HG02870 (cell line): ENCODE data around the gene FSD2.
A peak's percentile ranks its signal among the peaks of the same experiment; 100 is the strongest.
"Not testable (repeated sequence)": the region's sequence is repeated elsewhere in the genome, so short reads cannot be mapped to it uniquely, and the experiment has no call there.

ENCODE experiments used
- ATAC-seq: cut with Tn5 transposase; IDR thresholded peaks from one replicate; pipeline ENCODE4 v1.9.1; 2021; ENCODE audit warnings: mild to moderate bottlenecking, moderate library complexity; ENCODE audit not compliant: unreplicated experiment

FSD2 gene

DNA sequence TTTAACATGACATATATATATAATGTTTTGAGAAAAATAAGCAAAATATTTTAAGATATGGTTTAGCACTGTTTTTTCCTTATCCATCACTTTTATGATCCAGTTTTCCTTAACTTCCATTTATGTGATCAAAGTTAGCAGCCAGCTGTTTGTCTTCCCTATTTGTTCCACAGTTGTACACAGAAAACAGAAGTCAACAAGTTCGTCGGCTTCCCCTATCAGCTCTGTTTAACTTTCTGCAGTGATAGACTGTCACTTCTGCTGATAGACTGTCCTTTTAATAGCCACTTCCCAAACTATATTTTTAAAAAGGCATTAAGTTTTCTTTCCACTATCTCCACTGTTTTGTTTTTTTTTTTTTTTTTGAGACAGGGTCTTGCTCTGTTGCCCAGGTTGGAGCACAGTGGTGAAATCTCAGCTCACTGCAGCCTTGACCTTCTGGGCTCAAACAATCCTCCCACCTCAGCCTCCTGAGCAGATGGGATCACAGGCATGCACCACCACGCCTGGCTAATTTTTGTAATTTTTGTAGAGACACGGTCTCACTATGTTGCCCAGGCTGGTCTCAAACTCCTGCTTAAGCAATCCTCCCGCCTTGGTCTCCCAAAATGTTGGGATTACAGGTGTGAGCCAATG is 7.2 kb downstream of the FSD2 start:
- ATAC-seq: no peak

DNA sequence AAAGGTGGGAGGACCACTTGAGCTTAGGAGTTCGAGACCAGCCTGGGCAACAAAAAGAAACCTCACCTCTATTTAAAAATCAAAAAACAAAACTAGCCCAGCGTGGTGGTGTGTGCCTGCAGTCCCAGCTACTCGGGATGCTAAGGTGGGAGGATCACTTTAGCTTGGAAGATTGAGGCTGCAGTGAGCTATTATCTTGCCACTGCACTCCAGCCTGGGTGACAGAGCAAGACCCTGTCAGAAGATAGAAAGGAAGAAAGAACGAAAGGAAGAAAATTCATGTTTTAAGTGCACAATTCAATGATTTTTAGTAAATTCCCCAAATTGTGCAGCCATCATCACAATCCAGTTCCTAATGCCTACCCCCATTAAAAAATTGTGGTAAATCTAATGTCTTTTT is 7.8 kb downstream of the FSD2 start:
- no peak for ATAC-seq

DNA sequence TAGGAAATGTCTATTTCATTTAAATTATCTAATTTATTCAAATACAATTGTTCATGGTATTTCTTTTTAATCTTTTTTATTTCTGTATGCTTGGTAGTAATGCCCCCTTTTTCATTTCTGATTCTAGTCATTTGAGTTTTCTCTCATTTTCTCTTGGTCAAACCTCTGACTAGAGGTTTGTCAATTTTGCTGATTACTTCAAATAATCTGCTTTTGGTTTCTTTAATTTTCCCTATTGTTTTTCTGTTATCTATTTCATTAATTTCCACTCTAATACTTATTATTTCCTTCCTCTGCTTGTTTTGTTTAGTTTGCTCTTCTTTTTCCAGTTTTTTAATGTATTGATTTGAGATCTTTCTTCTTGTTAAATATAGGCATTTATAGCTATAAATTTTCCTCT is 12.1 kb downstream of the FSD2 start:
- ATAC-seq: no peak

DNA sequence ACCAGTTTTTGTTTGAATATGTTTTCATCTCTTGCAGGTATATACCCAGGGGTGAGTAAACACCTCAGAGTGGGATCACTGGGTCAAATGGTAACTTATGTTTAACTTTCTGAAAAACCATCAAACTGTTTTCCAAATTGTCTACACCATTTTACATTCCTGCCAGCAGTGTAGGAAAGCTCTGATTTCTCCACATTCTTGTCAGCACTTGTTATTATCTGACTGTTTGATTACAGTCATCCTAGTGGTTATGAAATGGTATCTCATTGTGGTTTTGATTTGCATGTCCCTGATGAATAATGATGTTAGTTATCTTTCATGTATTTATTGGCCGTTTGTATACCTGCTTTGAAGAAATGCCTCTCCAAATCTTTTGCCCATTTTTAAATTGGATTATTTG is 13.8 kb downstream of the FSD2 start:
- ATAC-seq: no peak

DNA sequence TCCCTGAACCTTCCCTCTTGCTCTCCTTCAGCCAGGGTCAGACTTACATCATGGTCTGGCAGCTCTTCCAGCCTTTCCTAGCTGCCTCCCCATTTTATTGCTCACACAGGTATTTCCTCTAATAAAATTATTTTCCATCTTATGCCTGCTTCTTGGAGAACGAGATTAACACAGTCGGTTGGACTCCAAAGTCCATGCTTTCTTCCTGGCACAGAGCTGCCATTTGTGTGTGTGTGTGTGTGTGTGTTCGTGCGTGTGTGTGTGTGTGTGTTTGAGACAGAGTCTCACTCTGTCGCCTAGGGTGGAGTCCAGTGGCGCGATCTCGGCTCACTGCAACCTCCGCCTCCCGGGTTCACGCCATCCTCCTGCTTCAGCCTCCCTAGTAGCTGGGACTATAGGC is 15.5 kb downstream of the FSD2 start:
- no peak for ATAC-seq

DNA sequence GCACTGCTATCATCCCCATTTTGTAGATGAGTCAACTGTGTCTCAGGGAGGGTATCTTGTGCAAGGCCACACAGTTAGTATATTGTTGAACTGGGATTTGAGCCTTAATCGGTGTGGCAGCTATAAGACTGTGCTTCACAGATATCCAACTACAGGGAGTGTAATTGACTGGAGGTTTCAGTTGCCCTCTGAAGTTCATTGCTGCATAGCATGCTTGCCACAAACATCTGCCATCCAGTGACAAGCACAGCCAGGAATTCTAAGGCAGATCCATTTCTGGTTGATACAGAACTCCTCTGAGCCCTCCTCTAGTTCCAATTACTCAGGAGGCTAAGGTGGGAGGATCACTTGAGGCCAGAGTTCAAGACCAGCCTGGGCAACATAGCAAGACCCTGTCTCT is 16.4 kb downstream of the FSD2 start:
- ATAC-seq: no peak

DNA sequence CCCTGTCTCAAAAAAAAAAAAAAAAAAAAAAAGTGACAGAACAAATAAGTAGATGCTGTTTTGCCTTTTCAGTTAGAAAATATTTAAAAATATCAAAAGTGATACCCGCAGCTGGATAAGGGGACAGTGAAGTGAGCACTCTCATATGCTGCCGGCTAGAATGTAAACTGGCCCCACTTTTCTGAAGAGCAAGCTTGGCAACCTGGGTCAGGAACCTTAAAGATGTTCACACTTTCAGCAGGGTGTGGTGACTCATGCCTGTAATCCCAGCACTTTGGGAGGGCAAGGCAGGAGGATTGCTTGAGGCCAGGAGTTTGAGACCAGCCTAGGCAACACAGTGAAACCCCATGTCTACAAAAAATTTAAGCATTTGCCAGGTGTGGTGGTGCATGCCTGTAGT is 17.4 kb downstream of the FSD2 start:
- no peak for ATAC-seq

DNA sequence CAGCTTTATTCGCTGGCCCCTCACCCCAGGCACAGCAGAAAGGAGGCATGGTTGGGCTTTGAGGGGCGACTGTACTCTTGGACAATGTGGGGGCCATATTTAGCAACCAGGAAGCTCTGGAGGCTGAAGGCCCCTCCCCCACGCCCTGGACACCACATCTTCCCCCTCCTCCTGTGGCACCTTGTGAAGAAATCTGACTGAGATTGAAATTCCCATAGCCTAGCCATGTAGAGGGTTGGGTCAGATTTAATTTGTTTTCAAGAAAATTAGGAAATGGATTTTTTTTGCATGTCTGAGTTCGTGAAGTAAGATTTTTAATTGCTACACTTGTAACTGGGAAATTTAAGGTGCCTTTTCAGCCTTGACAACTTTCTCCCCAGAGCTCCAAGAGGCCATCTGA is 24.5 kb downstream of the FSD2 start:
- ATAC-seq: no peak

DNA sequence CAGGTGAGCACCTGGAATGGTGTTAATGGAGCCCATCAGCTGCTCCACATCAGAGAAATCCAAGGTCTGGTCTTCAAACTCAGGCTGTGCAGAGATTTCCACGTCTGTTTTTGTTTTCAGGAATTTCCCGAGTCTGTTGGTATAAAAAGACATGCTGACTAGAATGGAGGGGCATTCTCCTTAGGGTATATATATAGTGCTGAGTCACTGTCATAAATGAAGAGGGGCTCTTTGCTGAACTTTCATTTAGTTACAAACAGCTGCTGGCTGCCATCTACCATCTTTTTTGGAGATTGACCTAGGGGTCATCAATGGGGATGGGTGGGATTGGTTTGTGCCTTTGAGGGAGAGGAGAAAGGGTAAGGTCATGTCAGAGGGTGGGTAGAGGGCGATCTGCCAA is 27.1 kb downstream of the FSD2 start:
- ATAC-seq: no peak

DNA sequence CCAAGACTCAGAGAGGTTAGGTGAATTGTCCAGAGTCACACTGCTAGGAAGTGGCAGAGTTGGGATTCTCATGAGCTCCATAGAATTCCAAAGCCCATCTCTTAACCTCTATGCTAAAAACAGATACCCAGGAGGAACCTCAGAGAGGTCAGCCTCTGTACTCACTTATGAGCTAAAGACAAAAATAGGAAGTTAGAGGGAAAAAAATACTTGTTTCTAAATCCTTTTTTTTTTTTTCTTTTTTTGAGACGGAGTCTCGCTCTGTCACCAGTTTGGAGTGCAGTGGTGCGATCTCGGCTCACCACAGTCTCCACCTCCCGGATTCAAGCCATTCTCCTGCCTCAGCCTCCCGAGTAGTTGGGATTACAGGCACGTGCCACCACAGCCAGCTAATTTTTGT is 31.4 kb downstream of the FSD2 start:
- no peak for ATAC-seq

DNA sequence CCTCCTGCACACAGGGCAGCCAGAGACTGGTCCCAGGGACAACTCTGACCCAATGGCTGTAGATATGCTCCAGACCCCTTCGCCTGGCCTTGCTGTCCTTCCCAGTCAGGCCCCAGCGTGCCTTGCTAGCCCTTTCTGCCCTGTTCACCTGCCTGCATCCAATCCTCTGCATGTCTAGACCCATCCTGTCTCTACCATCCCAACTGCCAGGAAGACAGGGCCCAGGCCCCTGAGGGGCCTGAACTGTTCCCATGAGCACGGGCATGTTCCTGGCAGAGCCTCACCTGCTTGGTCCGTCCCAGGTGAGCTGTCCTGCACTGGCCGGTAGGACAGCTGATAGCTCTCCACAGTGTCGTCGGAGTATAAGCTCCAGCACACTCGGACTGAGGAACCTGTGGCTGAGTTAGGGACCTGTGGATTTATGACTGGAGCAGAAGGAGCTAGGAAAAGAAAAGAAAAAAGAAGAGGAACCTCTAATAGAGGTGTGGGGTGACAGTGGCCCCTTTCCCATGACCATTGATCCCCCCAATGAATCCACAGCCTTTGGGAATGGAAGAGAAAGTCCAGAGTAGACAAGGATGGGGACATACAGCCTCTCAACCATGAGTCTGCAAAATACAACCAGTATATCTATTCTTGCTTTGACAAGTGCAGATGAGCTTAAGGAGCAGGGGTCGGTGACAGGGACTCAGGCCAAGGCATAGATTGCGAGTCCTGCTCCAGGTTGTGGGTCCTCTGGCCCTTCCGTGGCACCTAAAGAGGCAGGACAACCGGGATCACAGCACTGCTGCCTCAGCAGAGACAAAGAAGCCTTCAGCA is 33.9 kb downstream of the FSD2 start:
- no peak for ATAC-seq

DNA sequence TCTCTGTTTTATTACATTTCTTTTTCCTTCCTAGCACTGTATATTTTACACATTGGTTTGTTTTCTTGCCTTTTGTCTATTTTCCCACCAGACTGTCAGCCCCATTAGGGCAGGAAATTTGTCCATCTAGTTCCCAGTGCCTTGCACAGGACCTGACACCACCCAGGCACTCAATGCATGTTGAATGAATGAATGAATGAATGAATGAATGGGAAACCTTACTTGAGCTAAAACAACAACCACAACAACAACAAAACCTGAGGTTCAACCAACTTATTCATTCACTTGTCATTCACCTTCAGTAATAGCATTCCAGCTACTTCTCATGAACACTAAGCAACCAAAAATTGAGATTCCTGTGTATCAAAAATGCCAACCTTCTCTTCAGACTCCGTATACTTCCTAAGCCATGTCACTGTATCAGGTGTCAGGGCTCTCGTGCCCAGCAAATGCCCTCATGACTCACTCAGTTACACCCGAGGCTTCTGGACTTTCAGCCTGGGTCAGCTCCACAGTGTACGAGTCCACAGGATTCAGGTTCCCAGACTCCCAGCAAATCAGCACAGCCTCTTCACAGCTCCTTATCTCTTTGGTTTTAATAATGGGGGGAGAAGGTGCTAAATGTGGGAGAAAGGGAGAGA is 37.3 kb downstream of the FSD2 start:
- no peak for ATAC-seq

DNA sequence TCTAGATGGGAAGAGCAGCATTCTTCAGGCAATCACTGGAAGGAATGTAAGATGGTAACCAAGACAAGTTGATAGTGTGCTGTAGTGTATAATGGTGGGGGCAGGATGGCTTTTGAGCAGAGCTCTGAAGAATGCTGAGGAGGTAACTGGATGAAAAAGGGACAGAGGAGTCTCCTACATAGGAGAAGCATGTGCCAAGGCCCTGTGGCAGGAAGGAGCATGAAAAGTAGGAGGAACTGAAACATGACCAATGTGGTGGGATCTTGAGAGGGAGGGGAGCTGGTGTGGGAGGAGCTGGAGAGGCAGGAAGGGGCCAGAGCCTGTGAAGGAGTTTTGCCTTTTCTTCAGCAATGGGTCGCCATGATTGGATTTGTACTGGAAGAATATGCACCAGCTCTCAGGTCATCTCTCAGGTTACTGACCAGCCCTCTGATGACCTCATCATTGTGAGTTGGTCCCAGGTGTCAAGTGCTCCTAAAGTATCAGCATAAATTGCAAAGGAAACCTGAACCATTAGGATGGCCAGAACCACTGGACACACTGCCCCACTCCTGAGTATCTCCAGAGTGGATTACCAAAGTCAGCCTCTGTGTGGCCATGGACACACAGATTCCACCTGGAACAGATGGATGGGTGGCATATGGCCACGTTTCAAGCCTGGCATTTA is 38.6 kb downstream of the FSD2 start:
- ATAC-seq: no peak

DNA sequence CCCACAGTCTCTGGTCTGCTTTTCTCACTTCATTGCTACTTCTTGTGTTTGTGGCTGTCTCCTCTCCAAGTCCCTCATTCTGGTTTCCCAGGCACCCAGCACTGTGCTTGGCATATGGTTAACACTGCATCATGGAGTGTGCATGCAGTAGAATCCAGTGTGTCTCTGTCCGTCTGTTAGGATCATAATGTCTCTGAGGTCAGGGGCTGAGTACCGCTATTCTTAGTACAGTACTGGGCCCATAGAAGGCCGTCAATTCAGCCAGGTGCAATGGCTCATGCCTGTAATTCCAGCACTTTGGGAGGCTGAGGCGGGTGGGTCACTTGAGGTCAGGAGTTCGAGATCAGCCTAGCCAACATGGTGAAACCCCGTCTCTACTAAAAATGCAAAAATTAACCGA is 39.7 kb downstream of the FSD2 start:
- not testable (repeated sequence) for ATAC-seq

DNA sequence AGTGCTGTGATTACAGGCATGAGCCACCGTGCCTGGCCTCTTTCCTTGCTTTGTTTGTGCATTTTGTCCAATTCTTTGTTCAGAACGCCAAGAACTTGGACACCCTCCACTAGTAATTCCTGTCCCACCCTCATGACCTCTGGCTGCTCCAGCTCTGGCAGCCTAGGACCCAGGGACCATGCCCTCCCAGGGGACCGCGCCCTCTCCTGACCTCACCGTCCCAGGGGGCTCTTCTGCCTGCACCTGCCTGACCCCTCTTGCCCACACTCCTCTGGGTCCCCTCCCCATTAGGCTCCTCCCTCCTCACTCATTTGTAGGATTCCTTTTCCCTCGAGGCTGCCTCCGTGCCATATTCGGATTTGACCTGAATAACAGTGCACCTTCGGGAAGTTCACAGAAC is 41.1 kb downstream of the FSD2 start:
- ATAC-seq: no peak

DNA sequence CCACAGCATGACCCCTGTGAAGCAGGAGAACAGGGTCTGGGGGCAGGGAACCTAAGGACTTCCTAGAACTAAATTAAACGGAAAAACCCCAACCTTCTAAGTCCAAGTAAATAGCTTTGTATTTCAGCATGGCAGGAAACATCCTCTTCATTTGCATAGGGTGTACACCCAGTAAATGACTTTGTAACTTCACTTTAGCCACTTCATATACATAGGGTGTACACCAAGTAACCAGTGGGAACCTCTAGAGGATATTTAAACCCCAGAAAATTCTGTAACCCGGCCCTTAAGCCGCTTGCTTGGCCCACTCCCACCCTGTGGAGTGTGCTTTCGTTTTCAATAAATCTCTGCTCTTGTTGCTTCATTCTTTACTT is 41.8 kb downstream of the FSD2 start:
- ATAC-seq: no peak

DNA sequence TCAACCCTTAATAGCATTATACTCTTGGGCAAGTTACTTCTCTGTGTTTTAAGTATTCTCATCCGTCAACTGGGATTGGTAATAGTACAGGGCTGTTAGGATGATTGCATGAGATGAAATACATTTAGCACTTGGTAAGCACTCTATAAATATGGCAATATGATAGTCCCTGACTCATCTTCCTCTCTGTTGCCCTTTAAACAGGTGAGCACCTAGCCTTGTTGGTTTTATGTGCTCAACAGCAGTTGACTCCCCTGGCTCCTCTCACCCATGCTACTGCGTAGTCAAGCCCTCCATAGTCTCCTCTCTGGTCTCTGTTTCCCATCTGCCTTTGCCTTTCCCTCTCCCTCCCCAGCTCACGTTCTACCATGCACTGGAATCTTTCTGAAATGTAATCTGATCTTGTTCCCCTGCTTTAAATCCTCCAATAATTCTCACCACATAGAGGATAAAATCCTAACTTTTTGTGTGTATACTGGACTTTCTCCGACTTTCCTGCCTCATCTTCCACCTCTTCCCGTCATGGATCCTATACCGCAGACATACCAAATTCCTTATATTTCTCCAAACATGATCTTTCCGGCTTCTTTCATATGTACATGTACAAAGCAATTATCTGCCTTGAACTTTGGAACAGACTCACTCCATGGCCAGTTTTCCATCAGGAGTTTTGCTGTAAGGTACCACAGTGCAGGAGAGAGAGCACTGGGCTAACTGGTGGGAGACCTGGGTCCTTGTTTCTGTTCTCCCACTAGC is 42.3 kb downstream of the FSD2 start:
- no peak for ATAC-seq

DNA sequence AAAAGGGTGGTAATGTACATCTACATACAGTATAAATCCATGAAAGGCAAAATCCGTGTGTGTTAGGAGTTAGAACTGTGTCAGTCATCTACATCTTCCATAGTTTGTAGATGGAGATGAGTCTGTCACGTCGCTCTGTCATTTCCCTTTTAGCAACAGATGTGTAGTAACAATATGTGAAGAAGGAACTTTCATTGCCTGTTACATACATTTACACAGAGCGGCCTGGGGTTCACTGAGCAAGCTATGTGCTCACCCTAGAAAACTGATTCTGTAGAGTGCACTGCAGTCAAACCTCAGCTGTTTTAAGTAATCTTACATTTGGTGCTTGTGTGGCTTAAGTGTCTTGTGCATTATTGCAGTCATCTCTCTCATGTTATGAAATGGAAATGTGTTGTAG is 54.6 kb downstream of the FSD2 start:
- ATAC-seq: no peak

DNA sequence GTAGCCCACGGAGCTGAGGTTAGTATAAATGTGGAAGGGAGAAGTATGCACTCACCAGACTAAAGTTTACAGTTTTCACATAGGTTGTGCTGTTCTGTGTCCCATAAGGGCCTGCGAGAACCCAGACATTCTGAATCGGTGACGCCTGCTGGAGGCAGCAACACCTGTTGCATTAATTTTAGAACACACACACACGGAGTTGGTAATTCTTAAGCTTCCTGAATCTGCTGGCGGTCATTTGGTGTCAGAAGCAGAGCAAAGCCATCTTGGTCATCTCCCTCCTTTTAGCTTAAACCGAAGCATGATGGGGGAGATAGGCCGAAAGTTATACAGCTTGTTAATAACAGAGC is 55.1 kb downstream of the FSD2 start:
- peak; percentile 32 for ATAC-seq

DNA sequence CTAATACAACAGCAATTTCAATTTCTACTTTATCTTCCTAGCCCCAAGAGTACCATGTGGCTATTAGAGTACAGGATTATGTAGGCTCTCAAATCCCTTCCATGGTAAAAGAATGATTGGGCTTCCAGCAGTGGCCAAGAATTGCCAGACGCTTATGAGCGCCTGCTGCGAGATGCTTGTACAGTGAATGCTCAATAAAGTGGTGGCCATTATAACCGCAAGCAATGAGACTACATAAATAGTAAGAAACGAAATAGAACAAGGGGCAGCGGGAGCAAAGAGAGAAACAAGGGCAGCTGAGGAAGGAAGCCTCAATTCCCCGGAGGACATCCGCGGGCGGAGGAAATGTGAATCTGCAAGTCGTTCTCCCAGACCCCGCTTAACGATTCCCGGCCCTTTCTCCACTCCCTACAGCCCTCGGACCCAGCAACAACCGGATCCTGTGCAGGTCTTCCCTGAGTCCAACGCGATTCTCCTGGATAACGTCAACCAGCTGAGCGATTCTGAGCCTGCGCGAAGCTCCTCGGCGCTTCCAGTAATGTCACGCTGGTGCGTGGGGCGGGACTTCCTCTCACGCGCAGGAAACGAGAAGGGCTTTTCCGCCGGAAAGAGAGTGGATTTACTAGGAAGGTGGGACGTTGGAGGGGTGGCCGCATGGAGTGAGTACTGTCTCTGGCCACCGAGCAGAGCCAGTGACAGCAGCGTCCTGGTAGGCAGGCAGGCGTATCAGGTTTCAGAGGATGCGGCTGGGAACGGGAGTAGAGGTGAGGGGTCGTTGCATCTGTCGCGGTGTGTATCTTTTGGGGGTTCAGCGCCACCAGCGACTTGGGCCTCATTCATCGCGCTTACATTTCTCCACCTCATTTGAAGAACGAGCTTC is 55.7 kb downstream of the FSD2 start:
- peak; percentile 92 for ATAC-seq
